Upper lobe of left lung (tissue), 6 donors: Measurements from ENCODE around the gene HTR5A. TPM values are rescaled to one million over a fixed set of nuclear protein-coding genes. Genes with fewer than 3 reads are reported as not detected.

Experiments
- ATAC-seq, 2 donors: fragments of 200-7000 bp; cut with Tn5 transposase; one replicate each; pipeline ENCODE4 v1.9.1; 2022; ENCODE audit warnings: mild to moderate bottlenecking in 2 of 2, moderate library complexity in 2 of 2; ENCODE audit not compliant: low FRiP score in 2 of 2
- DNase-seq, 2 donors: peaks; one replicate each; pipeline ENCODE4 v3.0.0-alpha.2; 2019 to 2020
- H3K27ac ChIP-seq, 4 donors: fragments of 200-600 bp; sonication (generic); one replicate each; pipeline ENCODE4 v1.5.1; 2016 to 2019
- H3K27me3 ChIP-seq, 4 donors: fragments of 200-600 bp; sonication (generic); one replicate each; pipeline ENCODE4 v1.5.1; 2017 to 2019
- H3K36me3 ChIP-seq, 4 donors: fragments of 200-600 bp; sonication (generic); one replicate each; pipeline ENCODE4 v1.5.1; 2016 to 2019
- H3K4me1 ChIP-seq, 4 donors: fragments of 200-600 bp; sonication (generic); one replicate each; pipeline ENCODE4 v1.5.1; 2018 to 2019
- H3K4me3 ChIP-seq, 4 donors: fragments of 200-600 bp; sonication (generic); one replicate each; pipeline ENCODE4 v1.5.1; 2017 to 2019; ENCODE audit warnings: mild to moderate bottlenecking in 2 of 4, moderate library complexity in 1 of 4
- H3K9me3 ChIP-seq, 4 donors: fragments of 200-600 bp; sonication (generic); one replicate each; pipeline ENCODE4 v1.5.1; 2018 to 2019
- CTCF ChIP-seq, 6 experiments: fragments of 450-650 bp in 4 of 6; fragments of 200-600 bp in 2 of 6; sonication (generic) in 2 of 6; IDR thresholded peaks; one replicate each; pipeline ENCODE4 v1.5.1; 2016 to 2019; ENCODE audit warnings: antibody characterized with exemption in 6 of 6
- EP300 ChIP-seq, 4 donors: sonication (generic); formaldehyde crosslinking; IDR thresholded peaks; one replicate each; pipeline ENCODE4 v1.5.1; 2017; ENCODE audit warnings: antibody characterized with exemption in 4 of 4, control low read depth in 2 of 4
- POLR2A ChIP-seq, 4 donors: fragments of 450-650 bp; IDR thresholded peaks; one replicate each; pipeline ENCODE4 v1.5.1; 2016 to 2017; ENCODE audit warnings: antibody characterized with exemption in 4 of 4, mild to moderate bottlenecking in 2 of 4
- POLR2AphosphoS5 ChIP-seq, 2 donors: sonication (generic); formaldehyde crosslinking; IDR thresholded peaks; one replicate each; pipeline ENCODE4 v1.5.1; 2017; ENCODE audit warnings: antibody characterized with exemption in 2 of 2
- WGBS, 2 donors: methylation state at CpG; one replicate each; pipeline ENCODE4 v1.1.5; 2017 to 2018; 5-methylcytosine and 5-hydroxymethylcytosine counted together
- total RNA-seq, 6 donors: library from RNA; depleted of rRNA in 4 of 6; stranded (reverse); fragments of >200 nt in 4 of 6; gene quantifications; one replicate each; pipeline versions ENCODE4 v1.1.0 to v1.2.1, GENCODE V29; 2016 to 2021
- donor health status: DM: no; HTN: no; CAD: no; lungs with moderate emphysema.
- donor health status: DM: no; HTN: yes; CAD: no; lungs with severe emphysema.

The HTR5A gene
- total RNA-seq, 6 donors from 2014 or later: not detected

DNA sequence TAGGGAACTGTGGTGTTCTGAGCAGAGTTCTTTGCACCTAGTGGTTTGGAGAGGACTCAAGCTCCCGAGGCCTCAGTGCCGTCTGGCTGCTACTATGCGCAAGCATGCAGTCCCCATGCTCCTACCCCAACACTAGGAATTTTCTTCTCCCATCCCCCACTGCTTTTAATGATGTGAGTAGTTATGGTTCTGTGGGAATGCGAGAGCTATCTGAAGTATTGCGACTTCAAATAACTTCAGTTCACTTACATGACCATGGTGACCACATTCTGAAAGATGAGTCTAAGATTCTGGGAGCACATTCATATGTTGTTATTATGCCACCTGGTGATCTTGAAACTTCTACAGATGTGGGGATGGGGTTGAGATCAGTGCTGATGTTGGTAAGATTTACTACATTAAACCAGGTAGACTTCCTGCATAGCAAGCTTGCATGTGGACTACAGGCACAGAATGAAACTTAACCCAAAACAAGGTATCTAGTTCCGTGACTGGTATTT lies 24.6 kb downstream of the HTR5A start:
- ATAC-seq (no peak), DNase-seq (no peak)
- H3K9me3 ChIP-seq: no peaks in the 10 kb centered on the region
- no peak overlapping the region for H3K4me3 ChIP-seq
- 58 to 78% methylated on average over 6 of the region's 6 CpGs for WGBS, 2 donors
- TF ChIP-seq EP300 (IDR thresholded peaks at IDR 0.05) (no peak), POLR2AphosphoS5 (IDR thresholded peaks at IDR 0.05) (no peak), CTCF (IDR thresholded peaks at IDR 0.05) (no peak), POLR2A (IDR thresholded peaks at IDR 0.05) (no peak)
- no peaks in the 10 kb centered on the region for H3K4me1 ChIP-seq
- H3K27me3 ChIP-seq: no peaks in the 10 kb centered on the region
- no peaks in the 10 kb centered on the region for H3K36me3 ChIP-seq
- H3K27ac ChIP-seq: no peak overlapping the region

DNA sequence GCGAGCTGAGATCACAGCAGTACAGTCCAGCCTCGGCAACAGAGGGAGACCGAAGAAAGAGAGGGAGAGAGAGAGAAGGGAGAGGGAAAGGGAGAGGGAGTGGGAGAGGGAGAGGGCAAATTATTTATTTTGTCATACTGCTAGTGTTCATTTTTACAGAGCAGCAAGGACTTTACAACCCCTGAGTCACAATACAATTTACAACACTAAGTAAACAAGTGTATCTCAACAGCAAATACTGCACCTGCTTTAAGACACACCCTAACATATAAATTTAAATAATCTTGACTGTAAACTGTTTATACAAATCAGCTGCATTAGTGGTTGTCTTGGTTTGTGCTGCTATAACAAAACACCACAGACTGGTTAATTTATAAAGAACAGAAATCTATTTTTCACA lies 27.2 kb downstream of the HTR5A start:
- Histone ChIP-seq H3K27ac (no peak overlapping the region), H3K4me3 (no peak overlapping the region), H3K9me3 (no peaks in the 10 kb centered on the region), H3K27me3 (no peaks in the 10 kb centered on the region), H3K36me3 (no peaks in the 10 kb centered on the region), H3K4me1 (no peaks in the 10 kb centered on the region)
- 56 to 72% methylated on average over 3 of the region's 3 CpGs for WGBS, 2 donors
- TF ChIP-seq POLR2A (IDR thresholded peaks at IDR 0.05): no peak
- no peak for TF ChIP-seq POLR2AphosphoS5 (IDR thresholded peaks at IDR 0.05)
- no peak for TF ChIP-seq EP300 (IDR thresholded peaks at IDR 0.05)
- no peak for TF ChIP-seq CTCF (IDR thresholded peaks at IDR 0.05)
- no peak for DNase-seq
- no peak for ATAC-seq

GRCh38 chr7:155103839-155104238 lies 33.7 kb downstream of the HTR5A start:
- Histone ChIP-seq H3K9me3 (no peaks in the 10 kb centered on the region), H3K36me3 (no peaks in the 10 kb centered on the region), H3K27me3 (no peaks in the 10 kb centered on the region), H3K4me1 (no peaks in the 10 kb centered on the region), H3K4me3 (no peak overlapping the region), H3K27ac (no peak overlapping the region)
- 45 to 57% methylated on average over 4 of the region's 4 CpGs for WGBS, 2 donors
- TF ChIP-seq CTCF (IDR thresholded peaks at IDR 0.05) (no peak), POLR2A (IDR thresholded peaks at IDR 0.05) (no peak), EP300 (IDR thresholded peaks at IDR 0.05) (no peak), POLR2AphosphoS5 (IDR thresholded peaks at IDR 0.05) (no peak)
- no peak for DNase-seq
- ATAC-seq: no peak

DNA sequence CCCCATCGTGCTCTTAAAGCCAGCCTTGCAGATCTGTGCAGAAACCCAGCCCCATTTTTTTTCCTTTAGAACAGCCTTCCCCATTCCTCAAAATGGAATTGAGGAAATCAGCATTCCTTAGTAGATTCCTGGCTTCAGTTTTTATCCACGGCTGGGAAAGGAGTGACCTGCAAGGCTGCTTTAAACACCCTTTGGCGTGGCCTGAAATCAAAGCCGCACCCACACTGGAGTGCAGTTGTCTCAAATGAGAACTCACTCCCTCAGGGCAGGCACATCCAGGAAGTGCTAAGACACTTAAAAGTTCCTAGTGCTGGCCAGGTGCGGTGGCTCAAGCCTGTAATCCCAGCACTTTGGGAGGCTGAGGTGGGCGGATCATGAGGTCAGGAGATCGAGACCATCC lies 34.8 kb downstream of the HTR5A start:
- DNase-seq: no peak
- no peak overlapping the region for H3K4me3 ChIP-seq
- H3K4me1 ChIP-seq: no peaks in the 10 kb centered on the region
- no peaks in the 10 kb centered on the region for H3K27me3 ChIP-seq
- H3K9me3 ChIP-seq: no peaks in the 10 kb centered on the region
- 62 to 64% methylated on average over 7 of the region's 7 CpGs for WGBS, 2 donors
- H3K27ac ChIP-seq: no peak overlapping the region
- TF ChIP-seq CTCF (IDR thresholded peaks at IDR 0.05) (no peak), POLR2A (IDR thresholded peaks at IDR 0.05) (no peak), EP300 (IDR thresholded peaks at IDR 0.05) (no peak), POLR2AphosphoS5 (IDR thresholded peaks at IDR 0.05) (no peak)
- no peak for ATAC-seq
- H3K36me3 ChIP-seq: no peaks in the 10 kb centered on the region

- 87 to 94% methylated on average over 5 of the region's 5 CpGs for WGBS, 2 donors
- no peak for ATAC-seq
- no peak for TF ChIP-seq POLR2AphosphoS5 (IDR thresholded peaks at IDR 0.05)
- TF ChIP-seq EP300 (IDR thresholded peaks at IDR 0.05): no peak
- no peak for TF ChIP-seq CTCF (IDR thresholded peaks at IDR 0.05)
- TF ChIP-seq POLR2A (IDR thresholded peaks at IDR 0.05): no peak
- Histone ChIP-seq H3K9me3 (no peaks in the 10 kb centered on the region), H3K36me3 (no peaks in the 10 kb centered on the region), H3K4me3 (no peak overlapping the region), H3K27me3 (no peaks in the 10 kb centered on the region), H3K27ac (no peak overlapping the region), H3K4me1 (no peaks in the 10 kb centered on the region)
- DNase-seq: no peak
These were observed 36.2 kb downstream of the HTR5A start for GRCh38 chr7:155106356-155106755.
